Colonic mucosa (tissue), 4 donors: ENCODE results near the gene GJC1. TPM values are rescaled to one million over a fixed set of nuclear protein-coding genes. Genes with fewer than 3 reads are reported as not detected.

Experiments used
- DNase-seq: peaks from one replicate; pipeline ENCODE4 v3.0.0-alpha.2; 2020
- H3K27ac ChIP-seq: fragments of 200-600 bp; one replicate; pipeline ENCODE4 v1.8.0; 2021
- H3K27me3 ChIP-seq: fragments of 200-600 bp; one replicate; pipeline ENCODE4 v1.8.0; 2021
- H3K36me3 ChIP-seq: fragments of 200-600 bp; one replicate; pipeline ENCODE4 v1.8.0; 2021
- H3K4me1 ChIP-seq: fragments of 200-600 bp; one replicate; pipeline ENCODE4 v1.8.0; 2021; ENCODE audit warnings: mild to moderate bottlenecking
- H3K4me3 ChIP-seq: fragments of 200-600 bp; one replicate; pipeline ENCODE4 v1.8.0; 2021
- H3K9ac ChIP-seq, 2 donors: one replicate each; pipeline ENCODE4 v1.7.0; 2013; ENCODE audit warnings: control low read depth in 2 of 2, low read depth in 2 of 2, low read length in 2 of 2
- H3K9me3 ChIP-seq: fragments of 200-600 bp; one replicate; pipeline ENCODE4 v1.8.0; 2021
- CTCF ChIP-seq: fragments of 200-600 bp; IDR thresholded peaks from one replicate; pipeline ENCODE4 v1.8.0; 2022; ENCODE audit warnings: antibody characterized with exemption, mild to moderate bottlenecking
- intact Hi-C: fragments of 100-400 bp; cut with DNase I; formaldehyde crosslinking; loops from one replicate; pipeline ENCODE4 v1.14.1; 2022
- total RNA-seq, 2 donors: library from RNA; stranded (reverse); fragmentation: NEBNext Ultra II Directional in 1 of 2; extraction: Animal tissue kit (Norgen Biotek cat#: 25700) in 1 of 2; gene quantifications; one replicate each; pipeline ENCODE4 v1.2.1, GENCODE V29; 2021
- donor health status: healthy.
- donor health status: DM: no; HTN: no; CAD: no.
- donor health status: DM: no; HTN: no; CAD: no.

The GJC1 gene
- total RNA-seq, 2 donors from 2014 or later, result 1.1 to 8.2 TPM

DNA sequence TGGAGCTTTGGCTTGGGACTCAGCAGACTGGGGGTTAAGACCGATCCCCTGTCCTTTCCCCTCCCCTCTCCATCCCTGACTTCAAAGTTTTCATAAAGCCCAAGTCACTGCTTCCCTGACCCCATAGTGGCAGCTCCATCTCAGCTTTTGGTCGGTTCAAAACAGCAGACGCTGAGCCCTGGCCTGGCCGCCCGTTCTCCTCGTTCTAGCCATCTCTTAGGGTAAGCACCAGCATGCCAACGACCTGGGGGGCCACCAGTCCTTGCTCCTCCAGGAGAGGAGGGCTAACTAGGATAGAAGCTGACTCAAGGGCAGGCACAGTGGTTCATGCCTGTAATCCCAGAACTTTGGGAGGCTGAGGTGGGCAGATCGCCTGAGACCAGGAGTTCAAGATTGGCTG is 16.1 kb upstream of the GJC1 start:
- intact Hi-C loops, result no loop called here
- Histone ChIP-seq H3K9ac (no peak overlapping the region), H3K27ac (no peak overlapping the region), H3K4me1 (no peaks in the 10 kb centered on the region), H3K27me3 (no peaks in the 10 kb centered on the region), H3K4me3 (no peak overlapping the region), H3K9me3 (no peaks in the 10 kb centered on the region), H3K36me3 (no peaks in the 10 kb centered on the region)
- no peak for DNase-seq
- no peak for TF ChIP-seq CTCF

GRCh38 chr17:44844390-44844830 is 14.3 kb upstream of the GJC1 start:
- Histone ChIP-seq H3K36me3 (no peaks in the 10 kb centered on the region), H3K27ac (no peak overlapping the region), H3K4me3 (no peak overlapping the region), H3K27me3 (no peaks in the 10 kb centered on the region), H3K9ac (no peak overlapping the region), H3K4me1 (no peaks in the 10 kb centered on the region), H3K9me3 (no peaks in the 10 kb centered on the region)
- no peak for DNase-seq
- intact Hi-C loops, result no loop called here
- TF ChIP-seq CTCF, result no peak

DNA sequence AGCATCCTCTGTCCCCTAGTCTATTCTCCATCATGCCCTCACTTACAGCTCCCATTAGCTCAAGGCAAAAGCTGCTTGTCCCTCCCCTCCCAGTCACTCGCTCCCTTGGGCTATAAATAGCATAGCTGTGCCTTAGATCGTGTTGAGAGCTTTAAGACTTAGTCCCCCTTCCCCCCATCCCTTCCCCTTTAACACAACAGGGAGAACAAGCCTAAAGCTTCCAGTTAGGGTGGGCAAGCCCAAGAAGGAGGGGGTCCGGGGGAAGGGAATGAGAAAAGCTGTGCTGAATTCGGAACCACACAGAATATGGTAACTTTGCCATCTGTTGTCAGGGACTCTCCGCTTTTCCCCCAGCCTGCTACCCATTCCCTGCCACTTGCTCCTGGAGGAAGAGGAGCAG is 12.7 kb upstream of the GJC1 start:
- Histone ChIP-seq H3K4me1 (no peaks in the 10 kb centered on the region), H3K4me3 (no peak overlapping the region), H3K36me3 (no peaks in the 10 kb centered on the region), H3K9me3 (no peaks in the 10 kb centered on the region), H3K9ac (no peak overlapping the region), H3K27ac (no peak overlapping the region), H3K27me3 (no peaks in the 10 kb centered on the region)
- TF ChIP-seq CTCF, result no peak
- intact Hi-C loops, result no loop called here
- no peak for DNase-seq

- no peaks in the 10 kb centered on the region for H3K4me1 ChIP-seq
- H3K9me3 ChIP-seq, result no peaks in the 10 kb centered on the region
- TF ChIP-seq CTCF, result no peak
- no peaks in the 10 kb centered on the region for H3K27me3 ChIP-seq
- no peak for DNase-seq
- H3K9ac ChIP-seq, result no peak overlapping the region
- H3K27ac ChIP-seq, result no peak overlapping the region
- no peak overlapping the region for H3K4me3 ChIP-seq
- intact Hi-C loops, result no loop called here
- H3K36me3 ChIP-seq, result no peaks in the 10 kb centered on the region
Observed at GRCh38 chr17:44840936-44841335, 10.8 kb upstream of the GJC1 start.

DNA sequence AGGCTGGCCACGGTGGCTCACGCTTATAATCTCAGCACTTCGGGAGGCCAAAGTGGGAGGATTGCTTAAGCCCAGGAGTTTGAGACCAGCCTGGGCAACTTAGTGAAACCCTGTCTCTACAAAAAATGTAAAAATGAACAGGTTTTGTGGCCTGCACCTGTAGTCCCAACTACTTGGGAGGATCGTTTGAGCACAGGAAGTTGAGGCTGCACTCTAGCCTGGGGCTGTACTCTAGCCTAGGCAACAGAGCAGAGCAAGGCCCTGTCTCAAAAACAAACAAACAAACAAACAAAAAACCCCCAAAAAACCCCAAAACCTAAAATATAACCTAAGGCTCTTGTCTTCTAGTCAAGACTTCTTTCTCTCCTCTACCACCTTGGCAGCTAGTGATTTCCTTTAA is 10.2 kb upstream of the GJC1 start:
- no peaks in the 10 kb centered on the region for H3K9me3 ChIP-seq
- no peak overlapping the region for H3K4me3 ChIP-seq
- H3K9ac ChIP-seq, result no peak overlapping the region
- no peaks in the 10 kb centered on the region for H3K36me3 ChIP-seq
- no peak for DNase-seq
- H3K4me1 ChIP-seq, result no peaks in the 10 kb centered on the region
- TF ChIP-seq CTCF, result no peak
- no peak overlapping the region for H3K27ac ChIP-seq
- intact Hi-C loops, result no loop called here
- H3K27me3 ChIP-seq, result no peaks in the 10 kb centered on the region

- H3K4me3 ChIP-seq, result no peak overlapping the region
- no peak overlapping the region for H3K9ac ChIP-seq
- no peak for TF ChIP-seq CTCF
- H3K27ac ChIP-seq, result no peak overlapping the region
- H3K9me3 ChIP-seq, result no peaks in the 10 kb centered on the region
- H3K27me3 ChIP-seq, result peaks cover 5% of the 10 kb centered on the region
- no peaks in the 10 kb centered on the region for H3K36me3 ChIP-seq
- DNase-seq, result no peak
- intact Hi-C loops, result no loop called here
- H3K4me1 ChIP-seq, result no peaks in the 10 kb centered on the region
Observed at GRCh38 chr17:44837196-44837595, 7.1 kb upstream of the GJC1 start.
